Stimulated activated CD4-positive, alpha-beta T cell treated with anti-CD3 and anti-CD28 coated beads, Interleukin-4, amount 100 ng/mL, for 48 hours (primary cell): ENCODE results near the gene SUCLG2.

ENCODE experiments used
- DNase-seq, 2 donors: peaks; one replicate each; pipeline ENCODE4 v3.0.0-alpha.2; 2020; ENCODE audit warnings: low read depth in 2 of 2

SUCLG2 gene

GRCh38 chr3:67384760-67385397 is 269.5 kb downstream of the SUCLG2 start:
- peak; percentile 23 to 26 for DNase-seq

DNA sequence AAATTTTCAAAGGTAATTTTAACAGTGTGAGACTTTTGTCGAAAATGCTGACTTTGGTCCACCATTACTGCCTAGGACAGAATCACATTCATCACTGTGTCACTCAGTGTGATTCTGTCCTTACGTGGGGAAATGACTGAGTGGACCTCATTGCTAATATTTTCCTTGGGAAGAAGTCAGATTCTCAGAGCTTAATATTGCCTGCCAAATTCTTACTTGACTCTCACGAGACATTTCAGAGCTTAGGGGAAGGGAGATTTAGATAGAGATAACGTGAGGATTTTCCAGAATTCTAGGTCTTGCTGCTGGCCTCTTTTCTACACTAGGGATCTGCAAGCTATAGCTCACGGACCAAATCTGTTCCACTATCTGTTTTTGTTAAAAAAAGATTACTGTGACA is 270.4 kb downstream of the SUCLG2 start:
- DNase-seq: no peak

DNA sequence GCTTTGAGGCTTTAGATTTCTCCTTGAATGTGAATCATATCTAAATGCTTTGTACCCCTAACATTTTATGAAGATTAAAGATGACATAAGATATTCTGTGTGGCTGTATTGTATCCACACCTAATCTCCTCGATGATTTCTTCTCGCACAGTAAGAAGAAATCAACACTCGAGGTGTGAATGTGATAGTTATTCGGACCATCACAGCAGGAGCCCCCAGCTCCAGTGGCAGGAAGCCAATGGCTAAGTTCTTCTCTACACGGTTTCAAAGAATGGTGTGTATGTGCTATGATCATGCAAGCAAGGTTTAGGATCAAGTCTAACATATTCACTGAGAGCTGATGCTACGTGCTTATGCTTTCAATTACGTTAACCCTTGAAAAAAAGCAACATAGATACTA is 271.0 kb downstream of the SUCLG2 start:
- DNase-seq: no peak

- no peak for DNase-seq
These were observed 271.9 kb downstream of the SUCLG2 start for GRCh38 chr3:67382536-67382935.

- no peak for DNase-seq
These were observed 272.6 kb downstream of the SUCLG2 start for GRCh38 chr3:67381667-67382272.

DNA sequence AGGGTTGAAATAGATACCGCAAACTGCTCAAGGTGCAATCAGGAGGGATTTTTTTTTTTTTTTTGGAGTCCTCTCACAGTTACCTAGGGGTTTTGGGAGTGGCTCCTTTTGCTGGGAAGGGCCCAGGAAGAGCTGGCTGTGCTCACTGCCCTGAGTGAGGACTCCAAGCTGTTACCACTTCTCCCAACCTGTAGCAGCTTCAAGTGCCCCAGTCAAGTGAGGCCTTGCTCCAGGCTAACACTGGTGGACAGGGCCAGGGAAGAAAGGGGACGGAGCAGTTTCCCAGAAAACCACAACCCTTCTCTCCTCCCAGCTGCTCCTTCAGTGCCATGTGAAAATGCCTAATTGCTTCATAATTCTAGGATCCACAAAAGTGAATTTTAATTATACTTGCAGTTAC is 274.3 kb downstream of the SUCLG2 start:
- DNase-seq: no peak

DNA sequence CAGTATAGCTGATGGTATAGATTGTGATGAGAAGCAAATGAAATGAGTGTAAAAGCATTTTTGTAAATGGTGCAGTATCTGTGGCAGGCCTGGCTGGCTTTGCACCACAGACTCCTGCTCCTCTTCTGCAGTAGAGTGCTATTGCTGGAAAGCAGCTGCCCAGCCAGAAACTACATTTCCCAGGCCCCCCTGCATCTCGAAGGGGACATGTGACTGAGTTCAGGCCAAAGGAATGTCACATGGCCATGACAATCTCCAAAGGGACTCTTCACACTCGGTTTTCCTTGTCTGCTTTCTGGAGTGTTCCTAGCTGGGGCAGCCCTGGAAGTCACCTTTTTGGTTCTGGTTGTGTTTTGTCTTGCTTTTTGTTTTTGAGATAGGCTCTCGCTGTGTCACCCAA is 277.1 kb downstream of the SUCLG2 start:
- no peak for DNase-seq

DNA sequence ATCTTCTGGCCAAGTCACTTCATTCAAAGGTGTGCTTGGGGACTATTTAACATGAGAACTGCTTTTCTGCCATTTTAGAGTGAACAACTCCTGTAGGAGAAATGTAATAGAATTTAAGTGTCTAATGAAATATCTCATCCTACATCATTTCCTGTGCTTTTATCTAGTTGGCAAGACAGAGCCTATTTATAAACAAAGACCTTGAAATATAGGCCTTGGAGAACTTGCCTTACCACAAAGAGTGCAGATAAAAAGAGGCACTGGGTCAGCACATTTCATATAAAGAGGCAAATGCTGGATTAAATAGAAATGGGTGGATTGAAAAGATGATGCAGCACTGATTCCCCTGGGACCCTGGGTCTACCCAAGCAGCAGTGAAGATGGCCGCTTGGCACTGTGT is 278.0 kb downstream of the SUCLG2 start:
- no peak for DNase-seq

DNA sequence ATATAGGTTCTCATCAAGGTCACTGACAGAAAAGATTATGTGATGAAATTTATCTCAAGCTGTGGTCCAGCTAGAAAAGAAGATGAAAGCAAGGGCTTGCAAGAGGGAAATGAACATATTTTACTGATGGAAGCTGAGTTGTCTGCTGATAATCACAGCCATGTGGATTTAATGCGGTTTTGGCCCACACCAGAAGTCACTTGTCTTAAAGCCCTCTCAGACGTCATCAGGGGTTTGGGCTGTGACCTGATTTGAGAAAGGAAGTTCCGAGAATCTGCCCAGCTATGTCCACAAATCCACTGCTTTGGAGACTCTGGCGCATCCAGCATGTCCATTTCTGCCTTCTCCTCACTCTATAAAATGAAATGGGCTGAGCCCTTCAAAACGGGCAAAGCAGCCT is 278.4 kb downstream of the SUCLG2 start:
- DNase-seq: no peak

- DNase-seq: peak in 1 of 2 donors; percentile 28
These were observed 291.7 kb downstream of the SUCLG2 start for GRCh38 chr3:67362686-67363085.

GRCh38 chr3:67361770-67362169 is 292.6 kb downstream of the SUCLG2 start:
- DNase-seq: no peak

DNA sequence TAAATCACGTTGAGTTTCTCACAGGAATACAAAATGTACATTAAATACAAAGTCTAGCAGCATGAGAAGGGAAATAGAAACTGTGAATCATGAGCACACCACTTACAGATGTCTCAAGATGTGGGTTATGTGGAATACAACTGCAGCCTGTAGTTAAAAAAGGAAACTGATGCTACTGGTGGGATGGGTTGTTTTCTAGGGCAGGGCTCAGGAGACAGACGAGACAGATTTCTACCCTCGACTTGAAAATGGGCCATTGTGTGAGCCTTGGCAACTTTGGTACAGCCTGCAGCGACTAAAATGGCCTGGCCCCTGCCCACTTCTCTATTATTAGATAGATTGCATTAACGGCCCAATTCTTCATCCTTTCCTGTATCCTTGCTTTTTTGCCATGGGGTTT is 293.1 kb downstream of the SUCLG2 start:
- no peak for DNase-seq

DNA sequence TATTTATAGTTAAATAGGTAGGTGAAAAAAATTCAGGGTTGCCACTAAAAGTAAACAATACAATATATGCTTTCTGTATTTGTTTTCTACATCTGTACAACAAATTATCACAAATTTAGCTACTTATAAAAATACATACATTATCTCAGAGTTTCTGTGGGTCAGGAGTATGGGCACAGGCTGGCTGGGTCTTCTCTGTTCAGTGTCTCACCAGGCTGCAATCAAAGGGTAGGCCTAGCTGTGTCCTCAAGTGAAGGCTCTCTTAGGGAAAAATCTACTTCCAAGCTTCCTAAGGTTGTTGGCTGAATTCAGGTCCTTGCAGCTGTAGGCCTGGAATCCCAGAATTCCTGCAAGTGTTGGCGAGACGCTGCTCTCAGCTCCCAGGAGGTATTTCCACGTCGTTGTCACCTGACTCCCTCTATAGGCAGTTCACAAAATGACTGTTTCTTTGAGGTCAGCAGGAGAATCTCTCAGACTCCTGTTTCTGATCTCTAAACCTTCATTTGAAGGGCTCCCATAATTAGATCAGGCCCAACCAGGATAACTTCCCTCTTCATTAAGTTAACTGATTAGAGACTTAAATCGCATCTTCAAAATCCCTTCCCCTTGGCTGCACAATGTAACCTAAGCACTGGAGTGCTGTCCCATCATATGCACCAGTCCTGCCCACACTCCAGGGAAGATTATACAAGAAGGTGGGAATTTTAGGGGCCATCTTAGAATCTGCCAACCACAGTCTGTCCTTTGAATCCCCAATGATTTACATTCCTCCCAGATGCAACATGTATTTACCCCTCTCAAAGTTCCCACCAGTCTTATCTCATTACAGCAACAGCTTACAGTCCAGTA is 296.6 kb downstream of the SUCLG2 start:
- no peak for DNase-seq

- DNase-seq: peak in 1 of 2 donors; percentile 47
These were observed 304.7 kb downstream of the SUCLG2 start for GRCh38 chr3:67349551-67350174.

DNA sequence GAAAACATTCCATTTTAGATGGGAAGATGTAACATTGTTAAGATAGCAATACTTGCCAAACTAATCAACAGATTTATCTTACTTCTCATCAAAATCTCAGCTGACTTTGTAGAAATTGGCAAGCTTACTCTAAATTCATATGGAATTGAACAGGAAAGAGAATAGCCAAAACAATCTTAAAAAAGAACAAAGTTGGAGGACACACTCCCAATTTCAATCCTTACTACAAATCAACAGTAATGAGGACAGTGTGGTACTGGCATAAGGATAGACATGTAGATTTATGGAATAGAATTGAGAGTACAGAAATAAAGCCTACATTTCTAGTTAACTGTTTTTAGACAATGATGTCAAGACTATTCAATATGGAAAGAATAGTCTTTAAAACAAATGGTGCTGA is 308.3 kb downstream of the SUCLG2 start:
- DNase-seq: no peak

- no peak for DNase-seq
These were observed 318.6 kb downstream of the SUCLG2 start for GRCh38 chr3:67335813-67336212.

DNA sequence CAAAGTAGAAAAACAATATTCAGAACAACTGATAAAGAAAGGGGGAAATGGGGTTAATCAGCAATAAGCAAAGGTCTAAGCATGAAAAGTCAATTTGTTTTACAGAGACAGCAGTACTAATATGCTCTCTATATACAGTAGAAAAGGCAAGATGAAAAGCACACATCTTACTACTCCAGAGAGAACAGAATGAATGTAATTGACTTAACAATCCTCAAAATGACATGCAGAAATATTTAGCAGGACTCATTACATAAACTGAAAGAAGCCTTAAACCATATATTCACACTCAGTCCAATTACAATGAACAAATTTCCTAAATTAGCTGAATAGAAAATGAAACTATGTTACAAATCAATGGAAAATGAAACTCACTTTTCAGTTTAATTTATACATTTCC is 319.8 kb downstream of the SUCLG2 start:
- DNase-seq: no peak

DNA sequence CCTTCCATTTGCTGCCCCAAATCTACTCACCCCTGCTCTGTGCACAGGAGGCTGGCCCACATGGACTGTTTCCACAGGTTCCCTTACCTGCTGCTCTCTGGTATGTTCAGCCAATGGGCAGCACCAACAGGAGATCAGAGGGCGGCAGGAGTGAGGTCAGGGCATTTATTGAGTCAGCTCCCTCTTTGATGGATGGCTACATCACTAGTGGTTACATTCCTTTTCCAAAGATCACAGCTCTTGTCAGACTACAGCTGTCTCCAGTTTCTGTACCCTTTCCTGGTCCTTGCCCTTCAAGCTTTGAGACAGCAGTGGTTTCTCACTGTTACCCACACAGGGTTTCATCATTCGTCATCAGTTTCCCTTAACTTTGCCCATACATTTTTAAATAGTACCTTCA is 325.1 kb downstream of the SUCLG2 start:
- peak; percentile 25 to 29 for DNase-seq

- DNase-seq: no peak
These were observed 326.8 kb downstream of the SUCLG2 start for GRCh38 chr3:67327582-67327981.

DNA sequence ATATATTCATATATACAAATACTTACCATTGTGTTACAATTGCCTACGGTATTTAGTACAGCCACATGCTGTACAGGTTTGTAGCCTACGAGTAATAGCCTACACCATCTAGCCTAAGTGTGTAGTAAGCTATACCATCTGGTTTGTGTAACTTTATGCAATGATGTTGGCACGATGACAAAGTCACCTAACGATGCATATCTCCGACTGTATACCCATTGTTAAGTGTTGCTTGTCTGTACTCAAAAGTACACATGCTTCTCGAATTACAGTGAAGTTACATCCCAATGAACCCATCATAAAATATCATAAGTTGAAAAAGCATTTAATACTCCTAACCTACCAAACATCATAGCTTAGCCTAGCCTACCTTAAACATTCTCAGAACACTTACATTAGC is 329.2 kb downstream of the SUCLG2 start:
- no peak for DNase-seq
